HG03469 (cell line): ENCODE results near the gene ALKBH4.
"Not testable (repeated sequence)": the region's sequence is repeated elsewhere in the genome, so short reads cannot be mapped to it uniquely, and the experiment has no call there.

ENCODE experiments used
- ATAC-seq: cut with Tn5 transposase; IDR thresholded peaks from one replicate; pipeline ENCODE4 v1.9.1; 2021; ENCODE audit warnings: mild to moderate bottlenecking, moderate library complexity, moderate number of reproducible peaks; ENCODE audit not compliant: unreplicated experiment

The ALKBH4 gene

GRCh38 chr7:102464577-102465280 lies at the start of gene ALKBH4, which contains the start of gene LRWD1:
TSS of gene ALKBH4 (minus strand) at chr7:102464863. CDS start at chr7:102464836, 27 bp downstream.
TSS of gene LRWD1 (plus strand) at chr7:102464984. CDS start at chr7:102465081, 97 bp downstream.
- peak; percentile 69 for ATAC-seq

GRCh38 chr7:102512642-102513221 lies 48.1 kb upstream of the ALKBH4 start:
- not testable (repeated sequence) for ATAC-seq

GRCh38 chr7:102511860-102512522 lies 47.3 kb upstream of the ALKBH4 start:
- peak; percentile 25 for ATAC-seq

GRCh38 chr7:102510575-102510974 lies 45.9 kb upstream of the ALKBH4 start:
- not testable (repeated sequence) for ATAC-seq

GRCh38 chr7:102507410-102508088 lies 42.9 kb upstream of the ALKBH4 start:
- not testable (repeated sequence) for ATAC-seq

GRCh38 chr7:102505298-102506185 lies 40.9 kb upstream of the ALKBH4 start:
- ATAC-seq = not testable (repeated sequence)

GRCh38 chr7:102503141-102503540 lies 38.5 kb upstream of the ALKBH4 start:
- ATAC-seq = not testable (repeated sequence)

- ATAC-seq = not testable (repeated sequence)
Observed at GRCh38 chr7:102498321-102498720, 33.7 kb upstream of the ALKBH4 start.

- not testable (repeated sequence) for ATAC-seq
Observed at GRCh38 chr7:102497308-102497707, 32.6 kb upstream of the ALKBH4 start.

GRCh38 chr7:102496861-102497260 lies 32.2 kb upstream of the ALKBH4 start:
- ATAC-seq = not testable (repeated sequence)

GRCh38 chr7:102494473-102495149 lies 29.9 kb upstream of the ALKBH4 start:
- peak; percentile 69 for ATAC-seq

GRCh38 chr7:102494026-102494425 lies 29.4 kb upstream of the ALKBH4 start:
- not testable (repeated sequence) for ATAC-seq

GRCh38 chr7:102493220-102493935 lies 28.7 kb upstream of the ALKBH4 start:
- not testable (repeated sequence) for ATAC-seq

- ATAC-seq = peak; percentile 32
Observed at GRCh38 chr7:102490529-102491075, 25.9 kb upstream of the ALKBH4 start.

GRCh38 chr7:102484317-102484716 lies 19.7 kb upstream of the ALKBH4 start:
- not testable (repeated sequence) for ATAC-seq

GRCh38 chr7:102481962-102482361 lies 17.3 kb upstream of the ALKBH4 start:
- not testable (repeated sequence) for ATAC-seq

- ATAC-seq = not testable (repeated sequence)
Observed at GRCh38 chr7:102479982-102480637, 15.4 kb upstream of the ALKBH4 start.

- peak; percentile 8 for ATAC-seq
Observed at GRCh38 chr7:102479209-102479584, 14.5 kb upstream of the ALKBH4 start.
